NCI-H2081 treated with DMSO at 0.1 percent for 48 hours (cell line): Measurements from ENCODE around the gene STAP1.
"Not testable (repeated sequence)": the region's sequence is repeated elsewhere in the genome, so short reads cannot be mapped to it uniquely, and the experiment has no call there.

Experiments used
- DNase-seq: peaks from one replicate; lab custom pipeline; 2025; lab: John Stamatoyannopoulos, UW

The STAP1 gene, protein sequence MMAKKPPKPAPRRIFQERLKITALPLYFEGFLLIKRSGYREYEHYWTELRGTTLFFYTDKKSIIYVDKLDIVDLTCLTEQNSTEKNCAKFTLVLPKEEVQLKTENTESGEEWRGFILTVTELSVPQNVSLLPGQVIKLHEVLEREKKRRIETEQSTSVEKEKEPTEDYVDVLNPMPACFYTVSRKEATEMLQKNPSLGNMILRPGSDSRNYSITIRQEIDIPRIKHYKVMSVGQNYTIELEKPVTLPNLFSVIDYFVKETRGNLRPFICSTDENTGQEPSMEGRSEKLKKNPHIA

DNA sequence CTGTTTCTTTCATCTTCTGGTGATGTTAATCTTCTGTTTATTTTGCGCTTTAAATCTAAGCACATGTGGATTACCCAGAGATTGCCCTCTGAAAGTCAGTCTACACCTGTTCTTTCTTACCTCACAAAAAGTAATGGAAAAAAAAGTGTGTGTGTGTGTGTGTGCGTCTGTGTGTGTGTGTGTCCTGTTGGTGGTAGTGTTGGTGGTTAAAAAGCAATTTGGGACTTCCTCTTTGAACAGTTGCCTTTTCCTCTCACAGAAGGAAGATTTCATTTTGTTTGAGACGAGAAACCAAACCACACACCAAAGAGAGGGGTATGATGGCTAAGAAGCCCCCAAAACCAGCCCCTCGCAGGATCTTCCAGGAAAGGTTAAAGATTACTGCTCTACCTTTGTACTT is at the start of gene STAP1:
TSS of gene STAP1 (plus strand) at position 235 of the 400 bp plus-strand sequence. CDS start at position 318, 83 bp downstream.
- no peak for DNase-seq

DNA sequence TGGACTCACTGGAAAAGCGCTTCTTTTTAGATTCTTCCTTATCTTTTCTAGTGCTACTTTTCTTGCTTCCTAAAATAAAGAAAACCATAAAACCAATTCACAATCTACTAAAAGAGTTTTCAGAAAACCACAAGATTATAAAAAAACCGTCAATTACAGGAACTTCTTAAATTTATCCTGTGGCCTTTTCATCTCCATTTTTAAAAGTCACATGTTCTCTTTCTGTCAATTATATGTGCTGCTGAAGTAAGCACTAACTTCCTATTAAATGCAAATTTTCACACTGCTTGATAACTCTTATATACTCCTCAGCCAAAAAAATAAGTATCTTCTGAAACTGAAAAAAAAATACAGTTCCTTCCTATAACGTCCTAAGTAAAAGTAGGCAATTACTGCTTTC is 46.0 kb upstream of the STAP1 start:
- no peak for DNase-seq

DNA sequence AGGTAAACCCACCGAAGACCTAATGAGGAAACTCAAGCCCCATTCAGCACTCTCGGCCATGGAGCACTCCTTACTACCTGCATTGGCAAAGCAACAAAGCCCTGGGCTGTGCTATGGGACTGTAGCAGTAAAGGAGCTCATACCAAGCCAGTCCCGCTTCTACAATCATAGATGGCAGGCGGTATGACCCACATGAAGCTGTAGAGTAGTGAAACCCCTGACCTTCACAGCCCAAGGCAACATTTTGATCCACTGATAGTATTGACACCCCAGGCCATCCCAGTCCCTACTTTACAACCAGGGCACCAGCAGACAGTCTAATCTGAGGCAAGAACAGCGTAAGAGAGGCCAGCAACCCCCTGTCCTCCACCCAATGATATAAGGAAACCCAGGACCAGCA is 38.4 kb upstream of the STAP1 start:
- DNase-seq: no peak

- DNase-seq: no peak
Observed at GRCh38 chr4:67521506-67521905, 37.0 kb upstream of the STAP1 start.

- DNase-seq: no peak
Observed at GRCh38 chr4:67522230-67522629, 36.3 kb upstream of the STAP1 start.

DNA sequence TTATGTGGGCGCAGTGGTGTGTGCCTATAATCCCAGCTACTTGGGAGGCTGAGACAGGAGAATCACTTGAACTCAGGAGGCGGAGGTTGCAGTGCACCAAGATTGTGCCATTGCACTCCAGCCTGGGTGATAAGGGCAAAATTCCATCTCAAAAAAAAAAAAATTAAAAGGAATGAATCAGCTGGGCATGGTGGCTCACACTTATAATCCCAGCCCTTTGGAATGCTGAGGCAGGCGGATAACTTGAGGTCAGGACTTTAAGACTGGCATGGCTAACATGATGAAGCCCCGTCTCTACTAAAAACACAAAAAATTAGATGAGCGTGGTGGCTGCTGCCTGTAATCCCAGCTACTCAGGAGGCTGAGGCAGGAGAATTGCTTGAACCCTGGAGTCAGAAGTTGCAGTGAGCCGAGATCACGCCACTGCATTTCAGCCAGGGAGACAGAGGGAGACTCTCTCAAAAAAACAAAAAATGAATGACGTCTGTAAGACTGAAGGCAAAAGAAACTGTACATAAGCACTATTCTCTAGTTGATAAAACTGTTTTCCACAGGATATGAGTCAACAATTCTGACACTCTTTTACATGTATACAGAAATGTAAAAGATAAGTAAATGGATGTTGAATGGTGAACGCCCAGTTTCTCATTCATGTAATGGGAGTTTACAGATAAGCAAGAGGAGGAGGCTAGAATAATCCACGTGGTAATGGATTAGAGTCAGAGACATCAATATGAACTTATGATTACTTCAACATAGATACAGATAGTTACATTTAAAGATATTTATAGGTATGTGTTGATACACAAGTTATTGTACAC is 35.5 kb upstream of the STAP1 start:
- no peak for DNase-seq

- not testable (repeated sequence) for DNase-seq
Observed at GRCh38 chr4:67524140-67524539, 34.4 kb upstream of the STAP1 start.

DNA sequence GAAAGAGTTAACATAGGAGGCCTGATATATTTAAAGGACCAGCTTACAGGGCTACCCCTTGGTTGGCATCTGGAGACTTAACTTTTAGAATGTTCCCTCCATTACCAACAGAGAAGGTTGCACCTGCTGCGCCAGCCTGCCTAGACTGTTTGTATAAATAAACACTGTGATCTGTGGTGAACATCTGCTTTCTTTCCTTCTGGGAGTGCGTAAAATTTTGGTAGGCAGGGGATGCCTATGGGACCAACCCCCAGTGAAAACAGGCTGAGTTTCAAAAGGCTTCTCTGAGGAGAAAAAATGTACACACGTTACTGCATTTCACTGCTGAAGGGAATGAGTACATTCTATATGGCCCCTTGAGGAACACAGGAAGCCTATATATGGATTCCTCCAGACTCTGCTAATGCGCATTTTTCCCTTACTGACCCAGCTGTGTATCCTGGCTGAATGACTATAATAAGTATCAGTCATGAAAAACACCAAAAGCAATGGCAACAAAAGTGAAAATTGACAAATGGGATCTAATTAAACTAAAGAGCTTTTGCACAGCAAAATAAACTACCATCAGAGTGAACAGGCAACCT is 27.1 kb upstream of the STAP1 start:
- DNase-seq: no peak

- DNase-seq: not testable (repeated sequence)
Observed at GRCh38 chr4:67532397-67532796, 26.1 kb upstream of the STAP1 start.

DNA sequence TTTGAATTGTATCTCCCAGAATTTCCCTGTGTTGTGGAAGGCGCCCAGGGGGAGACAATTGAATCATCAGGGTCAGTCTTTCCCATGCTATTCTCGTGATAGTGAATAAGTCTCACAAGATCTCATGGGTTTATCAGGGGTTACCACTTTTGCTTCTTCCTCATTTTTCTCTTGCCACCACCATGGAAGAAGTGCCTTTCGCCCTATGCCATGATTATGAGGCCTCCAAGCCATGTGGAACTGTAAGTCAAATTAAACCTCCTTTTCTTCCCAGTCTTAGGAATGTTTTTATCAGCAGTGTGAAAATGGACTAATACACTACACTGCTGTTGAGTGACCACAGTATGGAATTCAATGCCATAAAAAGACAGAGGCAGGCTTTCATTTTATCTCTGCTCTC is 25.4 kb upstream of the STAP1 start:
- no peak for DNase-seq

- no peak for DNase-seq
Observed at GRCh38 chr4:67535280-67535840, 23.2 kb upstream of the STAP1 start.

DNA sequence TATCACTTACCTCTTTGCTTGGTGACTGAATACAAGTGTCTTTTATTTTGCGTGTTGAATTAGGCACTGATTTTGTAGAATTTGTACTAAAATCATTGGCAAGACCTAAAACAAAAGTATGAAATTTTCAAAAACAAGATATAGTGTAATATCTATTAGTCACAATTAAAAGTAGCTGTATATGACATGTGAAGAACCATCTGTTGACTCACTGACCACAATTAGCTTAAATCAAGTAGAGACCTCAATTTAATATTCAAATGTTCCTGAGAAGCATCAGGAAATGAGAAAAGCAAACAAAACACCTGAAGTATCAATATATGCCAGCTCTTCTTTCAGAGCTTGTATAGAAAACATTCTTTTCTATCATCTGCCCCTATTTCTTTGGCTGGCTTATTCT is 18.7 kb upstream of the STAP1 start:
- DNase-seq: no peak

- no peak for DNase-seq
Observed at GRCh38 chr4:67542076-67542475, 16.5 kb upstream of the STAP1 start.

GRCh38 chr4:67545199-67546003 is 13.1 kb upstream of the STAP1 start, which contains the start of gene CENPC:
TSS of gene CENPC (minus strand) at chr4:67545503. CDS start at chr4:67545355, 148 bp downstream.
- DNase-seq: peak; percentile 74

GRCh38 chr4:67546004-67546356 is 12.5 kb upstream of the STAP1 start:
- no peak for DNase-seq

DNA sequence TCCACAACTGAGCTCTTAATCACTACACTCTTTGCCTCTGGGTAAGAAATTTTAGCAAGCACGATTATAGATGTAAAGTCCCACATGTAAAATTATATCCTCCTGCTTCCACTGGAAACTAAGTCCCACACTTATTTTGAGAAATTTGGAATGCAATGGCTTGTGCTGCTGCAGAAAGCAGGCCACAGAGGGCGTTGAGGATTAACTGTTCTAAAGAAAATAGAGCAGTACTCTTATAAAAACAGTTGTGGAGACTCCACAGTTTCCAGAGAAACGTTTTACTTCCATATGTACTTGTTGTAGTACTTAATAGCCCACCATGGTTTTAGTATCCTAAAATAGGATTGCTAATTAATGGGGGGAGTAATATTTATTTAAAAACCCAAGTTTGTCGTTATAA is 11.6 kb upstream of the STAP1 start:
- DNase-seq: no peak

- DNase-seq: no peak
Observed at GRCh38 chr4:67549123-67549522, 9.4 kb upstream of the STAP1 start.

GRCh38 chr4:67550451-67550850 is 8.1 kb upstream of the STAP1 start:
- no peak for DNase-seq

DNA sequence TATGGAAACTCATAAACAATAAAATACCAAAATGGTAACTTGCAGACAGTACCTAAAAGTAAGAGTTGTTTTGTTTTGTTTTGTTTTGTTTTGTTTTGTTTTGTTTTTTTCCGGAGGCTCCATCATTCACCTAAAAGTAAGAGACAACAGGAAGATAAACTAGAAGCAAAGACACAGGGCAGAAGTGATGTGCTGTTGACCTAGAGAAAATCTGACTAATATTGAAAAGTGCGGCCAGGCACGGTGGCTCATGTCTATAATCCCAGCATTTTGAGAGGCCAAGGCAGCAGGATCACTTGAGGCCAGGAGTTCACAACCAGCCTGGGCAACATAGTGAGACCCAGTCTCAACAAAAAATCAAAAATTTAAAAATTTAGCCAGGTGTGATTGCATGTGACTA is 7.7 kb upstream of the STAP1 start:
- DNase-seq: no peak

DNA sequence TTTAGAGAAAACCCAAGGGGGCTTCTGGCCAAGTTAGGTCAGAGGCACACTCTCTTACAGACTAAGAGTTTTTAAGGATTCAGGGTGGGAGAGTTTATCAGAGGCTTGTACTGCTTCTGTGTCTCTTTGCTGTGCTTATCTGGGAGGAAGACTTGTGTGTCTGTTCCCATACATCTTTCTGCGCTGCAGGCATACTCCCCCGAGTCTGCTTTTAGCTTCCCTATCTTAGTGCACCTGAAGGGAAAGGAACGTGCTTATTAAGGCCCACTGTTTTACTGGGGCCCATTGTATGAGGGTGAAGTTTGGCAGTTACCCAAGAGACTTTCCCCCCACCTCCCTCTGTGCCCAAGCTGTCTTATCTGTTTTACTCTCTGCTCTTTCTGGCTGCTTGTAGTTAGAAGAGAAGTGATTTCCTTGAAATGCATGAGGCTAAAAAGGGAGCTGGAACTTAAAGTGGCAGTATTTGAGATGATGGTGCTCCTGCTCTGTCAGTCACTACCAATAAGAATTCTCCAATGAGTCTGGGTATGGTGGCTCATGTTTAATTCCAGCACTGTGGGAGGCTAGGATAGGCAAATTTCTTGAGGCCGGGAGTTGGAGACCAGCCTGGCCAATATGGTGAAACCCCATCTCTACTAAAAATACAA is 6.3 kb upstream of the STAP1 start:
- not testable (repeated sequence) for DNase-seq

GRCh38 chr4:67554096-67554495 is 4.4 kb upstream of the STAP1 start:
- no peak for DNase-seq
